ENCODE results near the gene MAGT1.

The MAGT1 gene

DNA sequence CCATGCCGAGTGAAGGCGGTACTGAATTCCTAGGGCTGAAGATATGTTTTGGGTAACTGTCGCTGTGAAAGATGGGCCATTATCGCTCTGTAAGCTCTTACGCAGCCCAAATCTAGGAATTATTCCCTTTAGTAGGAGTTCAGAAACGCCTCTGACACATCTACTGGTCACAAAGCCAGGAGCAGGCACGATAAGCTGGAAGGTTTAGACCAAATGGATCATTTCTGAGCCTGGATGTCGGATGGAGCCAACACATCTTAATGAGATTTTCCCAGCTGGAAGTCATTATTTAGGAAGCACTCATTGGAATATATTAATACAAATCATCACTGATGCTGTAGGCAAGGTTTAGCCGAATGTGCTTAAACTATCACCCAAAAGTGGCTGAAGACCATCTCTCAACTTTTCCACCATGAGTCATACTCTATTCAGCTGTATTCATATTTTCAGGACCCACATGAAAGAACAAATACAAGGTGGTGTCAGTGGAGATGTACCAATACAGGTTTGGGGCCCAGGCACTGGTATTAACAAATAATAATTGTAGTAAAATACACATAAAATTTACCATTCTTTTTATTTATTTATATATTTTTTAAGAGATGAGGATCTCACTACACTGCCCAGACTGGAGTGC lies 75.0 kb downstream of the MAGT1 start:
- no peak for DNase-seq (ENCODE audit: low spot score)

GRCh38 chrX:77814210-77814609 lies 81.0 kb downstream of the MAGT1 start:
- Histone ChIP-seq H3K27me3 (ENCODE audit: insufficient read depth, poor library complexity, severe bottlenecking) (no peaks in the 10 kb centered on the region), H3K4me1 (ENCODE audit: insufficient read depth, poor library complexity, severe bottlenecking) (no peaks in the 10 kb centered on the region), H3K9me3 (ENCODE audit: severe bottlenecking) (no peaks in the 10 kb centered on the region), H3K4me3 (ENCODE audit: severe bottlenecking) (no peak overlapping the region), H3K36me3 (ENCODE audit: low read depth) (no peaks in the 10 kb centered on the region), H3K27ac (ENCODE audit: poor library complexity, severe bottlenecking) (no peak overlapping the region)
- TF ChIP-seq, protein P1, sequence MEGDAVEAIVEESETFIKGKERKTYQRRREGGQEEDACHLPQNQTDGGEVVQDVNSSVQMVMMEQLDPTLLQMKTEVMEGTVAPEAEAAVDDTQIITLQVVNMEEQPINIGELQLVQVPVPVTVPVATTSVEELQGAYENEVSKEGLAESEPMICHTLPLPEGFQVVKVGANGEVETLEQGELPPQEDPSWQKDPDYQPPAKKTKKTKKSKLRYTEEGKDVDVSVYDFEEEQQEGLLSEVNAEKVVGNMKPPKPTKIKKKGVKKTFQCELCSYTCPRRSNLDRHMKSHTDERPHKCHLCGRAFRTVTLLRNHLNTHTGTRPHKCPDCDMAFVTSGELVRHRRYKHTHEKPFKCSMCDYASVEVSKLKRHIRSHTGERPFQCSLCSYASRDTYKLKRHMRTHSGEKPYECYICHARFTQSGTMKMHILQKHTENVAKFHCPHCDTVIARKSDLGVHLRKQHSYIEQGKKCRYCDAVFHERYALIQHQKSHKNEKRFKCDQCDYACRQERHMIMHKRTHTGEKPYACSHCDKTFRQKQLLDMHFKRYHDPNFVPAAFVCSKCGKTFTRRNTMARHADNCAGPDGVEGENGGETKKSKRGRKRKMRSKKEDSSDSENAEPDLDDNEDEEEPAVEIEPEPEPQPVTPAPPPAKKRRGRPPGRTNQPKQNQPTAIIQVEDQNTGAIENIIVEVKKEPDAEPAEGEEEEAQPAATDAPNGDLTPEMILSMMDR (IDR thresholded peaks at IDR 0.05; ENCODE audit: poor library complexity, severe bottlenecking), result no peak
- no peak for ATAC-seq (ENCODE audit: low read depth)
- DNase-seq (ENCODE audit: low spot score), result no peak

More for the DNA sequence above, 75.0 kb downstream of the MAGT1 start:
- no peaks in the 10 kb centered on the region for H3K9me3 ChIP-seq (ENCODE audit: severe bottlenecking)
- no peaks in the 10 kb centered on the region for H3K4me1 ChIP-seq (ENCODE audit: insufficient read depth, poor library complexity, severe bottlenecking)
- ATAC-seq (ENCODE audit: low read depth), result no peak
- no peaks in the 10 kb centered on the region for H3K27me3 ChIP-seq (ENCODE audit: insufficient read depth, poor library complexity, severe bottlenecking)
- H3K27ac ChIP-seq (ENCODE audit: poor library complexity, severe bottlenecking), result no peak overlapping the region
- TF ChIP-seq, protein P1 (IDR thresholded peaks at IDR 0.05; ENCODE audit: poor library complexity, severe bottlenecking), result no peak
- H3K36me3 ChIP-seq (ENCODE audit: low read depth), result no peaks in the 10 kb centered on the region
- H3K4me3 ChIP-seq (ENCODE audit: severe bottlenecking), result no peak overlapping the region

DNA sequence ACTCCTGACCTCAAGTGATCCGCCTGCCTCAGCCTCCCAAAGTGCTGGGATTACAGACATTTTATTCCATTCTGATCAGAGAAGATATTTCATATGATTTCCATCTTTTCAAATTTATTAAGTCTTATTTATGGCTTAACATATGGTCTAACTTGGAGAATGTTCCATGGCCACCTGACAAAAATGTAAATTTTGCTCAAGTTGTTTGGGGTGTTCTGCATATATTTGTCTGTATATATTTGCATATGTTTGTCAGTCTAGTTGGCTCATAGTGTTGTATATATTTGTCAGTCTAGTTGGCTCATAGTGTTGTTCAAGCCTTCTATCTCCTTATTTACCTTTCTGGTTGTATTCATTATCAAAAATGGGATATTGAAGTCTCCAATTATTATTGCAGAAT lies 93.0 kb downstream of the MAGT1 start:
- no peak for ATAC-seq (ENCODE audit: low read depth)
- H3K9me3 ChIP-seq (ENCODE audit: severe bottlenecking), result no peaks in the 10 kb centered on the region

GRCh38 chrX:77795124-77795523 lies 100.1 kb downstream of the MAGT1 start:
- no peak overlapping the region for H3K27ac ChIP-seq (ENCODE audit: poor library complexity, severe bottlenecking)

More for the DNA sequence above, 93.0 kb downstream of the MAGT1 start:
- Histone ChIP-seq H3K27me3 (ENCODE audit: insufficient read depth, poor library complexity, severe bottlenecking) (no peaks in the 10 kb centered on the region), H3K27ac (ENCODE audit: poor library complexity, severe bottlenecking) (no peak overlapping the region), H3K36me3 (ENCODE audit: low read depth) (no peaks in the 10 kb centered on the region), H3K4me1 (ENCODE audit: insufficient read depth, poor library complexity, severe bottlenecking) (no peaks in the 10 kb centered on the region), H3K4me3 (ENCODE audit: severe bottlenecking) (no peak overlapping the region)
- no peak for DNase-seq (ENCODE audit: low spot score)
- TF ChIP-seq, protein P1 (IDR thresholded peaks at IDR 0.05; ENCODE audit: poor library complexity, severe bottlenecking), result no peak

DNA sequence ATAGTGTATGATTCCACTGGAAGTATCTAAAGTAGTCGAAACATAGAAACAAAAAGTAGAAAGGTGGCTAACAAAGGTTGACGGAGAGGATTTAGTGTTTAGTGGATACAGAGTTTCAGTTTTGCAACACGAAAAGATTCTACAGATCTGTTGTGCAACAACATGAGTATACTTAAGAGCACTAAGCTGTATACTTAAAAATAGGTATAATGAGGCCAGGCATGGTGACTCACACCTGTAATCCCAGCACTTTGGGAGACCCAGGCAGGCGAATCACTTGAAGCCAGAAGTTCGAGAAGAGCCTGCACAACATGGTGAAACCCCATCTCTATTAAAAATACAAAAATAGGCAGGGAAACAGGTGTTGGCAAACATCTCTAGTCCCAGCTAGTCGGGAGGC lies 101.3 kb downstream of the MAGT1 start:
- ATAC-seq (ENCODE audit: low read depth) (no peak), DNase-seq (ENCODE audit: low spot score) (no peak)
- Histone ChIP-seq H3K27ac (ENCODE audit: poor library complexity, severe bottlenecking) (no peak overlapping the region), H3K4me1 (ENCODE audit: insufficient read depth, poor library complexity, severe bottlenecking) (no peaks in the 10 kb centered on the region), H3K9me3 (ENCODE audit: severe bottlenecking) (no peaks in the 10 kb centered on the region), H3K27me3 (ENCODE audit: insufficient read depth, poor library complexity, severe bottlenecking) (no peaks in the 10 kb centered on the region), H3K36me3 (ENCODE audit: low read depth) (no peaks in the 10 kb centered on the region), H3K4me3 (ENCODE audit: severe bottlenecking) (no peak overlapping the region)
- TF ChIP-seq, protein P1 (IDR thresholded peaks at IDR 0.05; ENCODE audit: poor library complexity, severe bottlenecking), result no peak

More at GRCh38 chrX:77795124-77795523, 100.1 kb downstream of the MAGT1 start:
- Histone ChIP-seq H3K9me3 (ENCODE audit: severe bottlenecking) (no peaks in the 10 kb centered on the region), H3K27me3 (ENCODE audit: insufficient read depth, poor library complexity, severe bottlenecking) (no peaks in the 10 kb centered on the region), H3K4me1 (ENCODE audit: insufficient read depth, poor library complexity, severe bottlenecking) (no peaks in the 10 kb centered on the region), H3K4me3 (ENCODE audit: severe bottlenecking) (no peak overlapping the region), H3K36me3 (ENCODE audit: low read depth) (no peaks in the 10 kb centered on the region)
- no peak for DNase-seq (ENCODE audit: low spot score)
- no peak for ATAC-seq (ENCODE audit: low read depth)
- TF ChIP-seq, protein P1 (IDR thresholded peaks at IDR 0.05; ENCODE audit: poor library complexity, severe bottlenecking), result no peak
